Activated CD8-positive, alpha-beta memory T cell treated with anti-CD3 and anti-CD28 coated beads for 48 hours (primary cell): Measurements from ENCODE around the gene WDR73.
"Not testable (repeated sequence)": the region's sequence is repeated elsewhere in the genome, so short reads cannot be mapped to it uniquely, and the experiment has no call there.

Experiments used
- DNase-seq, 3 experiments: peaks; one replicate each; pipeline ENCODE4 v3.0.0-alpha.2; 2020; ENCODE audit warnings: low read depth in 2 of 3, low spot score in 2 of 3

The WDR73 gene

DNA sequence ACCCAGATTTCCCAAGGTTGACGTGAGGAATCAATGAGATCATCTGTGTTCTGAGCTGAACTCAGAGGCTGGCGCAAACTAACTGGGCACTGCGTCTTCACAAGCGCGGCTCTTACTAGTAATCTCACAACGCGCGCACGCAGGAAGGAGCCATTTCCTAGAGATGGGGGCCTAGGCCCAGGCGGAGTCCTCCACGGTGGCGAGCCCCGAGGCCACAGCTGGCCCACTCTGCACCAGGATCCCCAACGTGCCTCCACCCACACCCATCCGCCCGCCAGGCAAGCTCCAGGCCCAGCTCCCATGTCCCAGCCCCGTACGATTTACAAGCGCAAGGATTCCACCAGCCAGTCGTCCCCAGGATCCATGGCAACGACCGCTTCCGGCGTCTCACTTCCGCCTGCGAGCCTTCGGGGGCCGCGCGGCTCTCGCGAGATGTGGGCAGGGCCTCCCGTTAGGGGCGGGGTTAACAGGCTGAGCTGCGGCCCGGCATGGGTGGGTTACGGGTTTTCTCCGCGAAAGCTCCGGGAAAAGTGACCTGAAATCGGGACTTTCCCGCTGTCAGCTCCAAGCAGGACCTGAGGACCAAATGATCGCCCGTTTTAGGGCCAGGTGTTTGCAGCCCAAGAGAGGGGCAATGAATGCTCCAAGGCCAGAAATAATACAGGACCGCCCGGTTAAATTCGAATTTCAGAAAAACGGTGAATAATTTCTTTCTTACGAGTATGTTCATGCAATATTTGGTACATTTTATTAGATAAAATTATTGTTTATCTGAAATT, at the start of gene WDR73:
TSS of gene WDR73 (minus strand) at position 374 of the 779 bp plus-strand sequence. CDS start at position 365, 9 bp downstream.
- peak; percentile 91 to 97 (median 95) for DNase-seq

DNA sequence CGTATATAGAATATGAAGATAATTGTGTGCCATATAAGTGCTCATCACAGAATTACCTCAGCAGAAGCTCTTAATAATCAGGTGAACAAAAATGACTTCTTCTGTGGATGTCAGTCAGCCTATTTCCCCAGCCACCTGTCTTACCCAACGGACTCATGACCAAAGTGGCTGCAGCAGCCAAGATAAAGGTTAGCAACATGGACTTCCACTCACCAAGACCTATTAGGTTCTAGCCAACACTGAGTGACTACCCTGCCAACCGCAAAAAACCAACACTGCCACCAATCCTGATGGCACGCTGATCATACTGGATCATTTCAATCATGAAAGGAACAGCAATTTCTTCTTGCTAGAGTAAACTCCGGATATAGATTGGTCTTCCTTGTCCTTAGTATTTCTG, 49.7 kb upstream of the WDR73 start:
- no peak for DNase-seq

DNA sequence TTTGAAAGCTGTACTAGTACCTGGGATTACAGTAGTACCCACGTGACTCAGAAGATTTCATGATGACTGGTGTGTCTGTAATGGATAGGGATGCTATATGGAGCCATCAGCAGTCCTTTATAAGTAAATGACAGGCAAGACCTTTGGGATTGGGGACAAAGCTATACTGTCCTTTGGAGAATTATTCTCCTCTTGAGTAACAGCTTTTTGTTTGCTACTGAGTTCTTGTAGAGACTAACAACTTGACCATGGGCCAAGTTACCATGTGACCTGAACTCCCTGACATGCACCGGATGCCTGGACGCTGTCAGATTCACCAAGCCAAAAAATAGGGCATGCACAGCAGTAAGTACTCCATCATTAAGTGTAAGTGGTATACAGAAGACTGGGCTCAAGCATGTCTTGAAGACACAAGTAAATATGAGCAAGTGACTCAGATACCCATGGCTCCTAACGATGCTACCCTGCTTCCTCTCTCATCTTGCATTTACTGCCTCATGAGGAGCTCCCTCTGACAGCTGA, 48.9 kb upstream of the WDR73 start:
- no peak for DNase-seq

DNA sequence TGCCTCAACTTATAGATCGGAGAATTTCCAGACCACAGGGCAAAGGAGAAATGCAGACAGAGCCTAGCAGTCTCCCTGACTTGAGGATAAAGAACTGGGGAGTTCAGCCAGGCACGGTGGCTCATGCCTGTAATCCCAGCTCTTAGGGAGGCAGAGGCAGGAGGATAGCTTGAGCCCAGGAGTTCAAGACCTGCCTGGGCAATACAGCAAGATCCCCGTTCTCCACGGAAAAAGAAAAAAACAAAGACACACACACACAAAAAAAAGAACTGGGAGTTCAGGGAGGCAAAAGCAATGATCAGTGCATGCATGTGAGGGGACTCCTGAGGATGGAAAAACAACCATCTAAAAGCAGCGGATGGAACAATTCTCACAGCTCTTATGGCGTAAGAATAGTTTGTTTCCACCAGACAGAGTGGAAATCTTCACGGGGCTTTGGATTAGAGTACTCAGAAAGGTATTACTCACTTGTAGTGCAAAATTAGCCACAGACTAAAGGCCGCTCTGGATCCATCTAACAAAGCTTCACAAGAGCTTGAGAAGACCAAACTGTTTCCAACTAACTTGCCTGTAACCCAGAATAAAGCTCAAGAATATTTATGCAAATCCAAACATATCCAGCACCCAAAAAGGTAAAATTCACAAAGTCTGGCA, 45.6 kb upstream of the WDR73 start:
- DNase-seq = no peak

DNA sequence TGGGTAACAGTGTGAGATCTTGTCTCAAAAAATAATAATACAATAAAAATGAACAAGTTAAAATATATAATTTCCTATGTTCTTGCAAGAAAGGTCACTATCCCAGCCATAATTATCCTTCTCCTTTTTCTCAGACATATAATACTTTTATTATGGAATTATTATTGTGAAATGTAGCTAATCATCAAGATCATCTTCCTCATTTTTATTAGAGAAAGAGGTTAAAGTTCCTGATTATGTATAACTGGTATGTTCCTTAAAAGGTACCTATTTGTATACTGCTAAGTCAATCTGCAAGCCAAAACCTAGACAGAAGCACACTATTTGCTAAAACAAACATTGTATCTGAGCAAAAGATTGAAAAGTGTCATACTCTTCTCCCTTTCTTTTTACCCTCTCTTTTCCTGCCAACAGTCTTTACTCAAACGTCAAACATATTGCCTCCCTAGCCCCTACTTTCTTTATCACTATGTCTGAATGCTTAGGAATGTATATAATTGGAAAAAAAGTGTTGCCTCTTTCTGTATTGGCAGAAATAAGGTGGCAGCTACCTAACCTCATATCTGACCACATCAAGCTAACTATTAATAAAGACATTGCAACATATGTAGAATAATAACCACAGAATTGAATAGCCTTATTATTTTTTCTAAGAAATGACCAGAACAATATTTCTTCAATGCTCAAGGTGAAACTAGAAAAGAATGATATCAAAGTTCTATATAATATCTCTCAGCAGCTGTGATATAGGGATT, 43.3 kb upstream of the WDR73 start:
- DNase-seq = no peak

DNA sequence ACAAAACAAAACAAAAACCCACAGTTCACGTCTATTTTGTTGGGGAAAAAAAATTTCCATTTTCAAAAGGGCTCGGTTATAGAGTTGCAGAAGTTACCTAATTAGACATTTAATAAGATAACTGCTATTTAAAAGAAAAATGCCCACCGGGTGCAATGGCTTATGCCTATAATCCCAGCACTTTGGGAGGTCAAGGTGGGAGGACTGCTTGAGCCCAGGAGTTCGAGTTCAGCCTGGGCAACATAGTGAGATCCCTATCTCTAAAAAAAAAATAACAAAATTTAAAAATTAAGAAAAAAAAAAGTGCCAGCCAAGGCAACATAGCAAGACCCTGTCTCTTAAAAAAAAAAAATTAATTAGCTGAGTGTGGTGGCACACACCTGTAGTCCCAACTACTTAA, 42.7 kb upstream of the WDR73 start:
- no peak for DNase-seq

DNA sequence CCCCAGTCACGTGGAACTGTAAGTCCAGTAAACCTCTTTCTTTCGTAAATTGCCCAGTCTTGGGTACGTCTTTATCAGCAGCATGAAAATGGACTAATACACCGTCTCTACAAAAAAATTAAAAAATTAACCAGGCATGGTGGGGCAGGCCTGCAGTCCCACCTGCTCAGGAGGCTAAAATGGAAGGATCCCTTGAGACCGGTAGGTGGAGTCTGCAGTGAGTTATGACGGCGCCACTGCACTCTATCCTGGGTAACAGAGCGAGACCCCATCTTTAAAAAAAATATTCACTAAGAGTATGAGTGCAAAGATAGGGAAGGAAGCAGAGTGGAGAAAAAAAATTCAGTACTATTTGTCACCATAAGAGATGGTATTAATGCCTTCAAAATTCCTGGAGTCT, 36.3 kb upstream of the WDR73 start:
- DNase-seq = no peak

DNA sequence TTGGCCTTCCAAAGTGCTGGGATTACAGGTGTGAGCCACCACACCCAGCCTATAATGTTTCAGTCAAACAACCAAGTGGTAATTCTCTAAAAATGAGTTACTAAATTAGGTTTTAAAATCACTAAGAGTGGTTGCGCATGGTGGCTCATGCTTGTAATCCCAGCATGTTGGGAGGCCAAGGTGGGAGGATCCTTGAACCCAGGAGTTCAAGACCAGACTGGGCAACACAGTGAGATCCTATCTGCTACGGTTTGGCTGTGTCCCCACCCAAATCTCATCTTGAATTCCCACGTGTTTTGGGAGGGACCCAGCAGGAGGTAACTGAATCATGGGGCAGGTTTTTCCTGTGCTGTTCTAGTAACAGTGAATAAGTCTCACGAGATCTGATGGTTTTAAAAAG, 35.8 kb upstream of the WDR73 start:
- no peak for DNase-seq

DNA sequence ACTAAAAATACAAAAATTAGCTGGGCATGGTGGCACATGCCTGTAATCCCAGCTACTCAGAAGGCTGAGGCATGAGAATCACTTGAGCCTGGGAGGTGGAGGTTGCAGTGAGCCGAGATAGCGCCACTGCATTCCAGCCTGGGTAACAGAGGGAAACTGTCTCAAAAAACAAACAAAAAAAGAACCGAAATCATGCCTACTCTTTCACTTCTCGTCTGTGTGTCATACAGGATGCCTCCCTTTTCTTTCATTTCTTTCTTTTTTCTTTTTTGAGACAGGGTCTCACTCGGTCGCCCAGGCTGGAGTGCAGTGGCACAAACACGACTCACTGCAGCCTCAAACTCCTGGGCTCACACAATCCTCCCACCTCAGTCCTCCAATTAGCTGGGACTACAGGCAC, 32.4 kb upstream of the WDR73 start:
- DNase-seq = not testable (repeated sequence)

DNA sequence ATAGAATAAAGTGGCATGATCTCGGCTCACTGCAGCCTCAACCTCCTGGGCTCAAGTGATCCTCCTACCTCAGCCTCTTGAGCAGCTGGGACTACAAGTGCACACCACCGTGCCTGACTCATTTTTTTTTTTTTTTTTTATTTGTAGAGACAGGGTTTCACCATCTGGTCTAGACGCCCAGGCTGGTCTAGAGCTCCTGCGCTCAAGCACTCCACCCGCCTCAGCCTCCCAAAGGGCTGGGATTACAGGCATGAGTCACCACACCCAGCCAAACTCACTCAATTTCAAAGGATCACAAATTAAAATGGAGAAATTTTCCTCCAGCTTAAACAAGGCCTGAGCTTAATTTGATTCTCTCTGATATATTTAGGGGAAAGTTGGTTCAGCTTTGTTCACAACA, 31.2 kb upstream of the WDR73 start:
- DNase-seq = no peak

DNA sequence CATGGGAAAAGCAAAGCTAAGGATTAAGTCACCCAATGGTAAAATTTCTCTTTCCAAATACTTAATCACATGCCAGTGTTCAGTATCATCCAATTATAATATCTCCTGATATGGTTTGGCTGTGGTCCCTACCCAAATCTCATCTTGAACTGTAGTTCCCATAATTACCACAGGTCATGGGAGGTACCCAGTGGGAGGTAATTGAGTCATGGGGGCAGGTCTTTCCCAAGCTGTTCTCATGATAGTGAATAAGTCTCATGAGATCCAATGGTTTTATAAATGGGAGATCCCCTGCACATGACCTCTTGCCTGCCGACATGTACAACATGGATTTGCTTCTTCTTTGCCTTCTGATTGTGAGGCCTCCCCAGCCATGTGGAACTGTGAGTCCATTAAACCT, 30.0 kb upstream of the WDR73 start:
- no peak for DNase-seq

DNA sequence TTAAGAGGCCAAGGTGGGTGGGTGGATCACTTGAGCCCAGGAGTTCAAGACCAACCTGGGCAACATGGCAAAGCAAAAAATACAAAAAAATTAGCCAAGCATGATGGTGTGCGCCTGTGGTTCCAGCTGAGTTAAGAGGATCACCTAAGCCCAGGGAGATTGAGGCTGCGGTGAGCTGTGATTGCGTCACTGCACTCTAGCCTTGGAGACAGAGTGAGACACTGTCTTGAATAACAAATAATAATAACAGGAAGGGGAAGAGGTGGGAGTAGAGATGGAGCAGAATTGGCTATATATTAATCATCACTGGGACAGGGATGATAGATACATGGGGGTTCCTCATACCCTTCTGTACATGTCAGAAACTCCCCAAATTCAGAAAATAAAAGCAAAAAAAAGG, 27.7 kb upstream of the WDR73 start:
- DNase-seq = no peak

DNA sequence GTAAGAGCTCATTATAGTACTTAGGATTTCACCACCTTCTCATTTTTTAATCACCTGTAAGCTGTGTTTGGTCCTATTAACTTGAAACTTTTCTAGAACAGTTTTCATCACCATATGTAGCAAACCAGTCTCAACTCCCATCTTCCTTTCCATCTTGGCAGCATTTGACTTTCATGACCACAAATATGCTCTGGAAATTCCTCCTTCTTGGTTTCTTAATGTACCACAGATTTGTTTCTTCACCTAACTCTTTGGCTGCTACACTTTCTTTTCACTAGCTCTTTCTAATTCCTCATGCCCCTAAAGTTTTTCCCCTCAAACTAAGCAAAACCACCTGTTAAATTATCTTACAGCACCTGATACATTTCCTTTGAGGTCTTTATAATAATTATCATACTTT, 17.1 kb upstream of the WDR73 start:
- no peak for DNase-seq

DNA sequence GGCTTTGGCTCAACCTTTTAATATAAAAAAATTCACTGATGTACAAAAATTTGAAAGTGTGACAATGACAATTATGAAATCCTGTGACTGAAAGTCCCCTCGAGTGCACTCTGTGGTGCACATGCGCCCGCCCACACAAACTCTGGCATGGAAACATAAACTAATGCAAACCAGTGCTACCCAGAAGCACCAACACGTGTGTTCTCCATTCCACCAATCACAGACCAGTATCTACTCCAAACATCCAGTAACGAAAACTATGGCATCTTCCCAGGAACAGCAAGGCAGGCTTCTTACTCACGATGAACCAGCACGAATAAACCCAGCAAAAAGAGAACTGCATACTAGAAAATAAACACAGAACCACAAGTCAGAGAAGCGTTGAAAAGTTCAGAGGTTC, 15.6 kb upstream of the WDR73 start:
- no peak for DNase-seq

DNA sequence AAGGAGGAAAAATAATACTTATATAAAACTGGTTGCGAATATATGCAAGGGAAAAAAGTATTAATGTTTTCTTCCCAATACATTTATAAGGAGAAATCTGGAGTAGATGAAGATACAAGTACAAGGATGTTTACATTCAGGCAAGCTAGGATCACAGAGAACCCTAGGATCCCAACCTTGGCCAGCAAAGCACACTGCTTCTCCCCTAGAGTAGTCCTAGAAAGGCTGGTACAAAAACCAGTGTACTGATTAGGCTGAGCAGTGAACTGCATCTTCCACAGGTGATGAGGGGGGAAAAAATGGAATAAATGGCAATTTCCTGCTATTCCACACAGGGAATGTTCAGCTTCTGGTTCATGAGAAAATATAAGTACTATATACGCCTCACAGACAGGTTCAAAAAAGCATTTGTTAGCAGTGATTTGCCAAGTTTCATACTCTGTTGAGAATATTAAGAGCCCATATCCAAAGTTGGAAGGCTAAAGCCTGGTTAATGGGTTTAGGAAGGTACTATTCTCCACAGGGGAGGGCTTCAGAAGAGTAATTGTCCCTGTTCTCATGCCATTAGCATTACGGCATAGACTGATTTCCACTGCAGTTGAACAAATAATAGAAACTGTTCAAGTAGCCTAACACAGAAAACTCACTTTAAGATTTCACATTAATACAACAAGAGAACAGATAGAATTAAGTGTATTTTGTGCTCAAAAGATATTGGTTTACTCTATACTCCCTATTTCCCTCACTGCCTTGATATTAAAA, 14.3 kb upstream of the WDR73 start:
- no peak for DNase-seq

DNA sequence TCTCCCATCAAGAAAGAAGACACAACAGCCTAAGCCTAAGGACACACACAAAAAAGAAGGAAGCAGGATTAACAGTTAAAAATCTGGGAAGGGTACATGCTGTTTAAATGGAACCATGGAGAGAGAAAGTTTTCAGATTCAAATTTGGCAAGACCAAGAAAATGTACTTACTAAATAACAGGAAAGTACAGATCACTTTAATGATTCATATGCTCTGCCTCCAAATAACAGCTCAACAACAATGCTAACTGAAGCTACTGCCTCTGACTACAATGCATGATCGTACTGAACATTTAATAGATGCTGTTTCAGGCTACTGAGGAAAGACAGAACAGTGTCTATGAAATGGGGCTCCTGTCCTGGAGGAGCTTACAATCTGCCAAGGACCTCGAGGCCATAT, 12.3 kb upstream of the WDR73 start:
- no peak for DNase-seq

DNA sequence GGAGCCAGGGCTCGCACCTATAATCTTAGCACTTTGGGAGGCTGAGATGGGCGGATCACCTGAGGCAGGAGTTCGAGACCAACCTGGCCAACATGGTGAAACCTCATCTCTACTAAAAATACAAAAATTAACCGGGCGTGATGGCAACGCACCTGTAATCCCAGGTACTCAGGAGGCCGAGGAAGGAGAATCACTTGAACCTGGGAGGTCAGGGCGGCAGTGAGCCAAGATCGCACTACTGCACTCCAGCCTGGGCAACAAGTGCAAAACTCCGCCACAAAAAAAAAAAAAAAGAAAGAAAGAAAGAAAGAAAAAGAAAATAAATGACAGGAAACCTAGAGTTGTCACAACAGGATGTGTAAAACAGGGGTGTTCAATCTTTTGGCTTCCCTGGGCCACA, 6.9 kb upstream of the WDR73 start:
- no peak for DNase-seq

DNA sequence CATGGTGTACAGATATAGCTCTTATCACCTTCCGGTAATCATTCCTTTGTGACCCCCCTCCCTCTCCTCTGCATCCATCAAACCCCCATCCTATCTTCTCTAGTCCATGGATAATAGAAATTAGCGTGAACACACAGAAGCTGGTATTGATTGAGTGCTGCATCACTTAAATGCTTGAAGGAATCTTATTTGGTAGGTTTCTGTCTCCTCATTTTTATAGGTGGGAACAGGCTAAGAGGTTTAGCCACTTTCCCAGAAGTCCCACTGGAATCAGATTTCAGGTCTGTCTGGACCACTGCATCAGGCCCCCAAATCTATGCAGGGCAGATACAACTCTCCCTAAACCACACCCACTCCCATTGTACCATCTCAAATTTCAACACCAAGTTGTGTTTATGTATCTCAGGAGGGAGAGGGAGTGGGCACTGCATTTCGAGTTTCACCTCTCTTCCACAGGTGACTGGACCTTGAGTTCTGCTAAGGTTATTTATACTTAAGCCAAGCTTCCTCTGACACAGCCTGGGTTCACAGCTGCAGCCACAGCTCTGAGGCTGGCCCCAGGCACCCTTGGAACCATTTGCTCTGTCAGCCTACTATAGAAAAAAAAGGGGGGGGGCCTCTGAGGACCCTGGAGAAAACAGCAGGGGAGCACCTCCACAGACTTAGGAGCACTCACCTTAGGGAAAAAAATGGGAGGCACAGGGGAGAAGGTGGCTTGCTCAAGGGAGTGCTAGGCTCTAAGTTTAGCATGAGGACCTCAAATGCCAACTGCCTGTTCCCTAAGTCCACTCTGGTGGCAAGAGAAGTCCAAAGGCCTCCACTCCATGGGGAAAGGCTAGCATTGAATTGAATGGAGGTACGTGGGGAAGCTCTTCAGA, 6.1 kb upstream of the WDR73 start:
- DNase-seq = no peak

DNA sequence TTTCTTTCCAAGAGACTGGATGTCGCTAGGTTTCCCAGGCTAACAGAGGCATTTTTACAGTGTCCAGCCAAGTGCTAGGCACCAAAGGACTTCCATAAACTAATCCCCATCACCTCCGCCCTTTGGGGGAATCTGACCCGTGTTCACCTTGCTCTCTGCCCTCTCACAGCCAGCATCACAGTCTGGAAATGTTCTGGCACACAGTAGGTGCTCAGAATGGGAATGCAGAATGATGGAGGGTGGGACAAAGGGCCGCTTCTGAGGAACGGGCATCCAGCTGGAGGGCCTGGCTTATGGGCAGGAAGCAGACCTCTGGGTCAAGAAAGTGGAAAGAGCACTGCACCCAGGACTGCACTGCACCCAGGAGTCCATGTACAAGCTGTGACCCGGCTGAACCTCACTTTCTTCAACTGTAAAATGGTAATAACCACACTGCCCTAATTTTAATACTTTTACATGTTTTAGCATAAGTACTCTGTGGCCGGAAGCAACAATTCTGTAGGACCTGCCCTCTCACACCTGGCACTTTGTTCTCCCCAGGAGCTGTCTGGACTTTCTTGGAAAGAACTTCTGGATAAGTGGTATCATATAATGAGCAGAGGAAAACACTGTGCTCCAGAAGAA, 4.8 kb upstream of the WDR73 start:
- DNase-seq = no peak
